ENCODE results near the gene IL15RA.

DNA sequence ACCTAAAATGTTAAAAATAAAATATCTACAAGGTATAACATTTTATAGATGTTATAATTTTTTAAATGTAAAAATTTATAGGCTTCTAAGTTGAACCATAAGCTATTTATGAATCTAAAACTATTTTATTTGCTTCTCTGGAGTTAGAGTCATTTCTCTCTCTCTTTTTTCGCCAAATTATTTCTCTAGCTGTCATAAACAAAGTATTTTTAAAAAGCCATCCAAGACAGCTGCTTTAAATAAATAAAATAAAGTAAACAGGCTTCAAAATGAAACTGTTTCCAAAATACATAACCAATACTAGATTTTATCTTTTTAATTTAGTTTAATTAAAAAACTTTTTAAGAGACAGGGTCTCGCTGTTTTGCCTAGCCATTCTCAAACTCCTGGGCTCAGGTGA, 12.4 kb upstream of the IL15RA start:
- no peak for TF ChIP-seq POLR2A (IDR thresholded peaks at IDR 0.05)
- TF ChIP-seq, protein P1, sequence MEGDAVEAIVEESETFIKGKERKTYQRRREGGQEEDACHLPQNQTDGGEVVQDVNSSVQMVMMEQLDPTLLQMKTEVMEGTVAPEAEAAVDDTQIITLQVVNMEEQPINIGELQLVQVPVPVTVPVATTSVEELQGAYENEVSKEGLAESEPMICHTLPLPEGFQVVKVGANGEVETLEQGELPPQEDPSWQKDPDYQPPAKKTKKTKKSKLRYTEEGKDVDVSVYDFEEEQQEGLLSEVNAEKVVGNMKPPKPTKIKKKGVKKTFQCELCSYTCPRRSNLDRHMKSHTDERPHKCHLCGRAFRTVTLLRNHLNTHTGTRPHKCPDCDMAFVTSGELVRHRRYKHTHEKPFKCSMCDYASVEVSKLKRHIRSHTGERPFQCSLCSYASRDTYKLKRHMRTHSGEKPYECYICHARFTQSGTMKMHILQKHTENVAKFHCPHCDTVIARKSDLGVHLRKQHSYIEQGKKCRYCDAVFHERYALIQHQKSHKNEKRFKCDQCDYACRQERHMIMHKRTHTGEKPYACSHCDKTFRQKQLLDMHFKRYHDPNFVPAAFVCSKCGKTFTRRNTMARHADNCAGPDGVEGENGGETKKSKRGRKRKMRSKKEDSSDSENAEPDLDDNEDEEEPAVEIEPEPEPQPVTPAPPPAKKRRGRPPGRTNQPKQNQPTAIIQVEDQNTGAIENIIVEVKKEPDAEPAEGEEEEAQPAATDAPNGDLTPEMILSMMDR (IDR thresholded peaks at IDR 0.05) = no peak

All from adrenal gland (tissue), 5 donors.